HEK293 (cell line): ENCODE results near the gene LY6G5B.

Experiments used
- CTCF ChIA-PET: fragments of 350-600 bp; formaldehyde crosslinking; extraction: SDS; loops from one replicate; lab custom pipeline; 2021; ENCODE audit warnings: antibody characterized with exemption; lab: Yijun Ruan, JAX
- POLR2A ChIA-PET: fragments of 300-600 bp; formaldehyde crosslinking; extraction: SDS; loops from one replicate; lab custom pipeline; 2020; ENCODE audit warnings: antibody characterized with exemption, inconsistent platforms; lab: Yijun Ruan, JAX
- H3K27ac ChIP-seq: fragments of 200-500 bp; sonication (Bioruptor generic); 2 replicates; pipeline ENCODE4 v1.5.1; 2014; ENCODE audit warnings: low read depth, low read length, control low read depth, inconsistent platforms; ENCODE audit errors: extremely low read depth
- H3K36me3 ChIP-seq, 2 experiments: fragments of 200-500 bp in 1 of 2; sonication (Bioruptor generic) in 1 of 2; 1 replicate in 1 of 2; 2 replicates in 1 of 2; pipeline ENCODE4 v1.5.1; 2014 to 2017; ENCODE audit warnings: inconsistent platforms in 2 of 2, low read length in 2 of 2; ENCODE audit not compliant: control insufficient read depth in 2 of 2, insufficient read depth in 1 of 2
- H3K4me1 ChIP-seq: fragments of 200-500 bp; sonication (Bioruptor generic); 2 replicates; pipeline ENCODE4 v1.5.1; 2014; ENCODE audit warnings: mild to moderate bottlenecking, low read length, inconsistent platforms; ENCODE audit not compliant: control insufficient read depth, insufficient read depth
- H3K4me3 ChIP-seq: 2 replicates; pipeline ENCODE4 v1.5.1; 2011; ENCODE audit warnings: low read depth, mild to moderate bottlenecking, control low read depth, low read length, moderate library complexity
- H3K9me3 ChIP-seq: fragments of 200-500 bp; sonication (Bioruptor generic); 2 replicates; pipeline ENCODE4 v1.5.1; 2014; ENCODE audit warnings: low read depth, low read length, inconsistent platforms; ENCODE audit not compliant: control insufficient read depth, insufficient read depth
- PRDM1 ChIP-seq: fragments of 450-650 bp; formaldehyde crosslinking; IDR thresholded peaks from 2 replicates; pipeline ENCODE4; 2016; ENCODE audit warnings: missing biosample characterization, missing genetic modification characterization
- SCRT2 ChIP-seq: fragments of 450-650 bp; formaldehyde crosslinking; IDR thresholded peaks from 2 replicates; pipeline ENCODE4 v1.5.1; 2016; ENCODE audit warnings: missing biosample characterization, missing genetic modification characterization
- ZNF157 ChIP-seq: fragments of 450-650 bp; formaldehyde crosslinking; IDR thresholded peaks from 2 replicates; pipeline ENCODE4 v1.5.1; 2016; ENCODE audit warnings: missing biosample characterization, missing genetic modification characterization
- ZNF202 ChIP-seq: fragments of 450-650 bp; formaldehyde crosslinking; IDR thresholded peaks from 2 replicates; pipeline ENCODE4 v1.5.1; 2016; ENCODE audit warnings: missing biosample characterization, missing genetic modification characterization, borderline replicate concordance
- ZNF266 ChIP-seq: fragments of 450-650 bp; formaldehyde crosslinking; IDR thresholded peaks from 2 replicates; pipeline ENCODE4 v1.5.1; 2016; ENCODE audit warnings: missing biosample characterization, missing genetic modification characterization, low read depth
- ZNF37A ChIP-seq: fragments of 450-650 bp; IDR thresholded peaks from 2 replicates; pipeline ENCODE4 v1.5.1; 2018; ENCODE audit warnings: missing biosample characterization, missing genetic modification characterization
- ZNF48 ChIP-seq: fragments of 450-650 bp; formaldehyde crosslinking; IDR thresholded peaks from 2 replicates; pipeline ENCODE4 v1.5.1; 2016; ENCODE audit warnings: missing biosample characterization, missing genetic modification characterization
- ZNF596 ChIP-seq: fragments of 450-650 bp; IDR thresholded peaks from 2 replicates; pipeline ENCODE4 v1.5.0; 2018; ENCODE audit warnings: missing biosample characterization, mild to moderate bottlenecking, missing genetic modification characterization, moderate library complexity
- ZNF660 ChIP-seq: fragments of 450-650 bp; IDR thresholded peaks from 2 replicates; pipeline ENCODE4 v1.5.1; 2018; ENCODE audit warnings: missing biosample characterization, mild to moderate bottlenecking, missing genetic modification characterization
- ZNF677 ChIP-seq: fragments of 450-650 bp; IDR thresholded peaks from 2 replicates; pipeline ENCODE4 v1.5.0; 2018; ENCODE audit warnings: missing biosample characterization, mild to moderate bottlenecking, missing genetic modification characterization, moderate library complexity
- ZNF791 ChIP-seq: fragments of 450-650 bp; formaldehyde crosslinking; IDR thresholded peaks from 2 replicates; pipeline ENCODE4 v1.5.1; 2016; ENCODE audit warnings: missing biosample characterization, missing genetic modification characterization
- ZXDB ChIP-seq: fragments of 450-650 bp; formaldehyde crosslinking; IDR thresholded peaks from 2 replicates; pipeline ENCODE4 v1.5.1; 2016; ENCODE audit warnings: missing biosample characterization, missing genetic modification characterization
- TF ChIP-seq, protein P1 (sequence below): fragments of 450-650 bp; formaldehyde crosslinking; optimal IDR thresholded peaks from 2 replicates; pipeline ENCODE3; 2016; ENCODE audit warnings: missing biosample characterization, mild to moderate bottlenecking, missing genetic modification characterization
- TF ChIP-seq, protein P2 (sequence below): fragments of 450-650 bp; formaldehyde crosslinking; IDR thresholded peaks from 2 replicates; pipeline ENCODE4 v1.5.1; 2016; ENCODE audit warnings: missing biosample characterization, missing genetic modification characterization
- TF ChIP-seq, protein P3 (sequence below): fragments of 450-650 bp; formaldehyde crosslinking; IDR thresholded peaks from 2 replicates; pipeline ENCODE4 v1.5.1; 2017; ENCODE audit warnings: missing biosample characterization, missing genetic modification characterization
- TF ChIP-seq, protein P4 (sequence below): fragments of 450-650 bp; IDR thresholded peaks from 2 replicates; pipeline ENCODE4 v1.5.1; 2018; ENCODE audit warnings: missing biosample characterization, missing genetic modification characterization

LY6G5B gene

DNA sequence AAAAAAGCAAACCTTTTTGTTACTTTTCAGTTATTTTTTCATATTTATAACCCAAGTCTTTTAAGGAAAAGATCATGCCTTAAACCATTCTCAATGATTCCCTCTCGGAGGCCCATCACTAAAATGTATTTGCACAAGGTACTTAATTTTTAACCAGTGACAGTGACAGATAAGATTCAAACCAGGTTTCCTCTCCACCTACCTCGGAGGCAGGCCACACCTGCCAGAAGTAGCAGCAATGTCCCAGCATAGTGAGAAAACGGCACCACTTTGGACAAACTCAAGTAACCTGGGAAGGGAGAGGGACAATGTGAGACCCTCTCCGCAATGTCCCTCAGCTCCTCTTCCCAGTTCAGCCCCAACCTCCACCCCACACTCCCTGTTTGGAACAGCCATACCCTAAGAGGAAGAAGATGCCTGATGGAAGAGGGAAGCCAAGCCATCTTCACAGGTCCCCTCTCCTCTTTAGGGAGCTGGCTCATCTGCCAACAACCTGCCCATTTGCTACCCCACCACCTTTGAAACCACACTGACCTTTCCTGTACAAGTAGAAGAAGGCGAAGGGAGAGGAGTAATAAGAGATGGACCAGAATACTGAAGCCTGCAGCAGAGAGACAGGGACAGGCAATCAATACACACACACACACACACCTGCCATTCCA is 31.1 kb downstream of the LY6G5B start:
- TF ChIP-seq, protein P1, sequence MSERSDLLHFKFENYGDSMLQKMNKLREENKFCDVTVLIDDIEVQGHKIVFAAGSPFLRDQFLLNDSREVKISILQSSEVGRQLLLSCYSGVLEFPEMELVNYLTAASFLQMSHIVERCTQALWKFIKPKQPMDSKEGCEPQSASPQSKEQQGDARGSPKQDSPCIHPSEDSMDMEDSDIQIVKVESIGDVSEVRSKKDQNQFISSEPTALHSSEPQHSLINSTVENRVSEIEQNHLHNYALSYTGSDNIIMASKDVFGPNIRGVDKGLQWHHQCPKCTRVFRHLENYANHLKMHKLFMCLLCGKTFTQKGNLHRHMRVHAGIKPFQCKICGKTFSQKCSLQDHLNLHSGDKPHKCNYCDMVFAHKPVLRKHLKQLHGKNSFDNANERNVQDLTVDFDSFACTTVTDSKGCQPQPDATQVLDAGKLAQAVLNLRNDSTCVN (tag by site-specific recombination): no peak
- TF ChIP-seq ZNF791 (no peak), ZXDB (tag by site-specific recombination) (no peak), ZNF660 (no peak), ZNF157 (peak; percentile 56; the same call in 1 of the 2 replicates), ZNF37A (tag by site-specific recombination) (no peak), ZNF677 (tag by site-specific recombination) (no peak)
- TF ChIP-seq, all 188 proteins: peak for 1
- Histone ChIP-seq H3K36me3 (peaks cover 4 to 21% of the 10 kb centered on the region in 2 experiments; a peak in 2 of 3 replicates), H3K4me3 (no peak overlapping the region), H3K9me3 (no peaks in the 10 kb centered on the region), H3K4me1 (no peaks in the 10 kb centered on the region), H3K27ac (no peak overlapping the region)
- POLR2A ChIA-PET: interaction anchor here (0.6 to 0.9 kb wide), 2 partner anchors 16 to 162 kb away, joined by 3 read pairs; partner anchors contain the start of gene NEU1
- CTCF ChIA-PET: interaction anchor here (1.1 to 1.8 kb wide), 3 partner anchors 11 to 69 kb away, joined by 3 to 9 read pairs (median 6); no protein-coding TSS in a partner anchor

DNA sequence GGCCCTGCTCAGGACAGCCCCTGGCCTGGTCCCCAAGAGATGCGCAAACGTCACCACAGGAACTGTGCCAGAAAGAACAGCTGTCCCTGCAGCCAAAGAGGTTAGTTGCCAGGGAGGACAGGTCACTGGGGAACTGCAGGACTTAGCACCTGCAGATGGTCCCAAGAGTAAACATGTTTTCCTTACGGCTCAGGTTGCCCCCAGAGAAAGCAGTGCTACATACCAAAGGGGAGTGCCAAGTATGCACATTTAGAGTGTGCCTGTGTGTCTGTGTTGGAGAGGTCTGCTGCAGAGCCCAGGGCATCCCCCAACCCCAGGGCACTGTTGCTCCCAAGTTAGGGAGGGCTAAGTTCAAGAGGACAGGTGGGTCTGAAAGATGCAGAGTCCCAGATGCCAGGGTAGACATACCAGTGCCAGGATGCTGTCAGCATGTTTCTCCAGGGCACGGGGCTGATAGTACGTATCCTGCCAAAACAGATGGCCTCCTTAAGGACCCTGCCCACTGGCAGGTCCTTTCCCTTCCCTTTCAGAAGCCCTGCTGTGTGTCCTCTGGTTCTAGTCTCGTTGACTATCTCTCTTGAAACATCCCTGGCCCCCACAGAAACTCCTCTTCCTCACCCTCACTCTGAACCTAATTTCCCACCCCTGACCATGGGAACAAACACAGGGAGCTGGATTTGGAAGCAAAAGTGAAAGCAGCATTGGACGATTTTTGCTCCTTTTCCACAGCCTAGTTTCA is 32.1 kb downstream of the LY6G5B start:
- Histone ChIP-seq H3K4me3 (peak overlapping the region; percentile 63), H3K27ac (no peak overlapping the region; the same call in 1 of the 2 replicates), H3K9me3 (no peaks in the 10 kb centered on the region), H3K36me3 (peaks cover 4 to 17% of the 10 kb centered on the region in 2 experiments; a peak in 2 of 3 replicates), H3K4me1 (no peaks in the 10 kb centered on the region)
- POLR2A ChIA-PET: interaction anchor here (0.5 to 2.8 kb wide), 12 partner anchors 8 to 155 kb away, joined by 3 to 30 read pairs (median 10); partner anchors contain the start of genes ATP6V1G2, C6orf47, DDAH2 and HSPA1B
- TF ChIP-seq, protein P2, sequence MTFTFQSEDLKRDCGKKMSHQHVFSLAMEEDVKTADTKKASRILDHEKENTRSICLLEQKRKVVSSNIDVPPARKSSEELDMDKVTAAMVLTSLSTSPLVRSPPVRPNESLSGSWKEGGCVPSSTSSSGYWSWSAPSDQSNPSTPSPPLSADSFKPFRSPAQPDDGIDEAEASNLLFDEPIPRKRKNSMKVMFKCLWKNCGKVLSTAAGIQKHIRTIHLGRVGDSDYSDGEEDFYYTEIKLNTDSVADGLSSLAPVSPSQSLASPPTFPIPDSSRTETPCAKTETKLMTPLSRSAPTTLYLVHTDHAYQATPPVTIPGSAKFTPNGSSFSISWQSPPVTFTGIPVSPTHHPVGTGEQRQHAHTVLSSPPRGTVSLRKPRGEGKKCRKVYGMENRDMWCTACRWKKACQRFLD (tag by site-specific recombination): no peak
- TF ChIP-seq SCRT2 (tag by site-specific recombination) (0 out of 2 replicates have a peak, but pooled peaks have one; percentile 24), PRDM1 (tag by site-specific recombination) (0 out of 2 replicates have a peak, but pooled peaks have one; percentile 65), ZNF596 (tag by site-specific recombination) (no peak), ZNF266 (no peak), ZNF48 (tag by site-specific recombination) (no peak), ZNF202 (no peak)
- TF ChIP-seq, protein P3, sequence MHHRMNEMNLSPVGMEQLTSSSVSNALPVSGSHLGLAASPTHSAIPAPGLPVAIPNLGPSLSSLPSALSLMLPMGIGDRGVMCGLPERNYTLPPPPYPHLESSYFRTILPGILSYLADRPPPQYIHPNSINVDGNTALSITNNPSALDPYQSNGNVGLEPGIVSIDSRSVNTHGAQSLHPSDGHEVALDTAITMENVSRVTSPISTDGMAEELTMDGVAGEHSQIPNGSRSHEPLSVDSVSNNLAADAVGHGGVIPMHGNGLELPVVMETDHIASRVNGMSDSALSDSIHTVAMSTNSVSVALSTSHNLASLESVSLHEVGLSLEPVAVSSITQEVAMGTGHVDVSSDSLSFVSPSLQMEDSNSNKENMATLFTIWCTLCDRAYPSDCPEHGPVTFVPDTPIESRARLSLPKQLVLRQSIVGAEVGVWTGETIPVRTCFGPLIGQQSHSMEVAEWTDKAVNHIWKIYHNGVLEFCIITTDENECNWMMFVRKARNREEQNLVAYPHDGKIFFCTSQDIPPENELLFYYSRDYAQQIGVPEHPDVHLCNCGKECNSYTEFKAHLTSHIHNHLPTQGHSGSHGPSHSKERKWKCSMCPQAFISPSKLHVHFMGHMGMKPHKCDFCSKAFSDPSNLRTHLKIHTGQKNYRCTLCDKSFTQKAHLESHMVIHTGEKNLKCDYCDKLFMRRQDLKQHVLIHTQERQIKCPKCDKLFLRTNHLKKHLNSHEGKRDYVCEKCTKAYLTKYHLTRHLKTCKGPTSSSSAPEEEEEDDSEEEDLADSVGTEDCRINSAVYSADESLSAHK (tag by site-specific recombination): peak; percentile 93
- TF ChIP-seq, protein P4, sequence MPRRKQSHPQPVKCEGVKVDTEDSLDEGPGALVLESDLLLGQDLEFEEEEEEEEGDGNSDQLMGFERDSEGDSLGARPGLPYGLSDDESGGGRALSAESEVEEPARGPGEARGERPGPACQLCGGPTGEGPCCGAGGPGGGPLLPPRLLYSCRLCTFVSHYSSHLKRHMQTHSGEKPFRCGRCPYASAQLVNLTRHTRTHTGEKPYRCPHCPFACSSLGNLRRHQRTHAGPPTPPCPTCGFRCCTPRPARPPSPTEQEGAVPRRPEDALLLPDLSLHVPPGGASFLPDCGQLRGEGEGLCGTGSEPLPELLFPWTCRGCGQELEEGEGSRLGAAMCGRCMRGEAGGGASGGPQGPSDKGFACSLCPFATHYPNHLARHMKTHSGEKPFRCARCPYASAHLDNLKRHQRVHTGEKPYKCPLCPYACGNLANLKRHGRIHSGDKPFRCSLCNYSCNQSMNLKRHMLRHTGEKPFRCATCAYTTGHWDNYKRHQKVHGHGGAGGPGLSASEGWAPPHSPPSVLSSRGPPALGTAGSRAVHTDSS (tag by site-specific recombination): peak; percentile 34; the same call in 1 of the 2 replicates
- CTCF ChIA-PET: interaction anchor here (0.7 to 1.2 kb wide), 4 partner anchors 9 to 130 kb away, joined by 3 to 4 read pairs (median 4); no protein-coding TSS in a partner anchor
